HG03139 (cell line): ENCODE measurements around the gene TMEM214.

Experiments
- ATAC-seq: cut with Tn5 transposase; IDR thresholded peaks from one replicate; pipeline ENCODE4 v1.9.1; 2021; ENCODE audit not compliant: unreplicated experiment

TMEM214 gene

DNA sequence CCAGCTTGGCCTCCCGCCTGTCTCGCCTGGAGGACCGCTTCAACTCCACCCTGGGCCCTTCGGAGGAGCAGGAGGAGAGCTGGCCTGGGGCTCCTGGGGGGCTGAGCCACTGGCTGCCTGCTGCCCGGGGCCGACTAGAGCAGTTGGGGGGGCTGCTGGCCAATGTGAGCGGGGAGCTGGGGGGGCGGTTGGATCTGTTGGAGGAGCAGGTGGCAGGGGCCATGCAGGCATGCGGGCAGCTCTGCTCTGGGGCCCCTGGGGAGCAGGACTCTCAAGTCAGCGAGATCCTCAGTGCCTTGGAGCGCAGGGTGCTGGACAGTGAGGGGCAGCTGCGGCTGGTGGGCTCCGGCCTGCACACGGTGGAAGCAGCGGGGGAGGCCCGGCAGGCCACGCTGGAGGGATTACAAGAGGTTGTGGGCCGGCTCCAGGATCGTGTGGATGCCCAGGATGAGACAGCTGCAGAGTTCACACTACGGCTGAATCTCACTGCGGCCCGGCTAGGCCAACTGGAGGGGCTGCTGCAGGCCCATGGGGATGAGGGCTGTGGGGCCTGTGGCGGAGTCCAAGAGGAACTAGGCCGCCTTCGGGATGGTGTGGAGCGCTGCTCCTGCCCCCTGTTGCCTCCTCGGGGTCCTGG lies 50.1 kb downstream of the TMEM214 start:
- ATAC-seq: no peak

DNA sequence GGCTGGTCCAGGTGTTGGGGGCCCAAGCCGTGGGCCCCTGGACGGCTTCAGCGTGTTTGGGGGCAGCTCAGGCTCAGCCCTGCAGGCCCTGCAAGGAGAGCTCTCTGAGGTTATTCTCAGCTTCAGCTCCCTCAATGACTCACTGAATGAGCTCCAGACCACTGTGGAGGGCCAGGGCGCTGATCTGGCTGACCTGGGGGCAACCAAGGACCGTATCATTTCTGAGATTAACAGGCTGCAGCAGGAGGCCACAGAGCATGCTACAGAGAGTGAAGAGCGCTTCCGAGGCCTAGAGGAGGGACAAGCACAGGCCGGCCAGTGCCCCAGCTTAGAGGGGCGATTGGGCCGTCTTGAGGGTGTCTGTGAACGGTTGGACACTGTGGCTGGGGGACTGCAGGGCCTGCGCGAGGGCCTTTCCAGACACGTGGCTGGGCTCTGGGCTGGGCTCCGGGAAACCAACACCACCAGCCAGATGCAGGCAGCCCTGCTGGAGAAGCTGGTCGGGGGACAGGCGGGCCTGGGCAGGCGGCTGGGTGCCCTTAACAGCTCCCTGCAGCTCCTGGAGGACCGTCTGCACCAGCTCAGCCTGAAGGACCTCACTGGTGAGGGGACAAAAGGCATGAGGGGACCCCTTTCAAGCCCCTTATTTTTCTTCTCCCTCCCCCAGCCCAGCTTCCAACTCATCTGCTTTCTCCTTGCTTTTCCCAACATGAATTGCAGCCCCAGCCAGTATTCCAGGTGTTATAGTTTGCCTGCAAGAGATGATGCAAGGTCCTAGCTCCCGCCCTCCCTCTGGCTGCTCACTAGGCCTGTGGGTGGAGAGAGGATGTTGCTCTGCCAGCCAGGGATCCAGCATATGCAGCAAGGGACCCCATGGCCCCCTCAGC lies 50.9 kb downstream of the TMEM214 start:
- ATAC-seq: no peak

DNA sequence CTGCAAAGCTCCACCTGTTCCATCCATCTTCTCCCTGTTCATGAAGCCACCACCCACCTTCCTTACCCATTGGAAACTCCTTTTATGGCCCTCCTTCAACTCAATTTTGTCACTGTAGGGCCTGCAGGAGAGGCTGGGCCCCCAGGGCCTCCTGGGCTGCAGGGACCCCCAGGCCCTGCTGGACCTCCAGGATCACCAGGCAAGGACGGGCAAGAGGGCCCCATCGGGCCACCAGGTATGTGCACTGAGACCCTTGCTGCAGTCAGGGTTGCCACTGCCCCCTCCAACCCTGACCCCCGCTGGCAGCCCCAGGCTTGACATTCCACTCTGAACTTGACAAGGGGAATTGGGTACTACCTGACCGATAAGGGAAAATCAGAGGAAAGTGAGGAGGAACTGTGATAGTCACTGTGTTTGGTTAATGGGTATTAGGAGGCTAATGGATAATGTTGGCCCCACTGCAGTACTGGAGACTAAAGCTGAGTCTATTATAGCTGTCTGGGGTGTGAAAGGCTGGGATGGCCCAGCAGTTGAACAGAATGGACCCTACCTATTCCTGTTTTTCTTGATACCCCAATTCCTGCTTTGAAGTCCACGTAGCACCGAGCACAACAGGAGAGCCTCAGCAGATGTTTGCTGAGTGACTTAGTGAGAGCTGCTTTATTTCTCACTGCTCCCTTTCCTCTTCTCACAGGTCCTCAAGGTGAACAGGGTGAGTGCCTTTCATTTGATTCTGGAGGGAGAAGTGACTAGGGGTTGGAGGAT lies 51.7 kb downstream of the TMEM214 start:
- no peak for ATAC-seq

DNA sequence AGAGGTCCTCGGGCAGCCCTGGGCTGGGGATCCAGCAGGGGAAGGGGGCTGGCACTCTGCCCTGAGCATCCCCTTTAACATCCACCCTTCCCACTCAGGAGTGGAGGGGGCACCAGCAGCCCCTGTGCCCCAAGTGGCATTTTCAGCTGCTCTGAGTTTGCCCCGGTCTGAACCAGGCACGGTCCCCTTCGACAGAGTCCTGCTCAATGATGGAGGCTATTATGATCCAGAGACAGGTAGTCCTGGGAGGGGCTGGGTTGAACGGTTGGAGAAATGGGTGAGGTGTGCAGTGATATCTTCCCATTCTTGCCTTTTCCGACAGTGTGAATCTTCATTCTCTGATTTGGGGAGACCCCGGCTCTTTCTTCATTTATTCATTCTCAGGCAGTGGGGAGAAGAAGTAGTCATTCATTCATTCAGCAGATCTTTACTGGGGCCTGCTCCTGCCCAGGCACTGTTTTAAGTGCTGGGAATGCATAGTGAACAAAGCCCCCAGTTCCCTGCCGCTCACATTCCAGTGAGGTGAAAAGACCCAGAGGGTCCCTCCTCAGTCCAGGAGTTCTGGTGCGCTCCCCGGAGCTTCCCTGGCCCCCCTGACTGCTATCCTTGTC lies 52.4 kb downstream of the TMEM214 start:
- no peak for ATAC-seq

DNA sequence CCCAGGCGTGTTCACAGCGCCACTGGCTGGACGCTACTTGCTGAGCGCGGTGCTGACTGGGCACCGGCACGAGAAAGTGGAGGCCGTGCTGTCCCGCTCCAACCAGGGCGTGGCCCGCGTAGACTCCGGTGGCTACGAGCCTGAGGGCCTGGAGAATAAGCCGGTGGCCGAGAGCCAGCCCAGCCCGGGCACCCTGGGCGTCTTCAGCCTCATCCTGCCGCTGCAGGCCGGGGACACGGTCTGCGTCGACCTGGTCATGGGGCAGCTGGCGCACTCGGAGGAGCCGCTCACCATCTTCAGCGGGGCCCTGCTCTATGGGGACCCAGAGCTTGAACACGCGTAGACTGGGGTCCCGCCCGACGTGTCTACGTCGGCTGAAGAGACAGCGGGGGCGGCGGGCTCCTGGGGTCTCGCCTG lies 52.9 kb downstream of the TMEM214 start:
- ATAC-seq: peak; percentile 3

DNA sequence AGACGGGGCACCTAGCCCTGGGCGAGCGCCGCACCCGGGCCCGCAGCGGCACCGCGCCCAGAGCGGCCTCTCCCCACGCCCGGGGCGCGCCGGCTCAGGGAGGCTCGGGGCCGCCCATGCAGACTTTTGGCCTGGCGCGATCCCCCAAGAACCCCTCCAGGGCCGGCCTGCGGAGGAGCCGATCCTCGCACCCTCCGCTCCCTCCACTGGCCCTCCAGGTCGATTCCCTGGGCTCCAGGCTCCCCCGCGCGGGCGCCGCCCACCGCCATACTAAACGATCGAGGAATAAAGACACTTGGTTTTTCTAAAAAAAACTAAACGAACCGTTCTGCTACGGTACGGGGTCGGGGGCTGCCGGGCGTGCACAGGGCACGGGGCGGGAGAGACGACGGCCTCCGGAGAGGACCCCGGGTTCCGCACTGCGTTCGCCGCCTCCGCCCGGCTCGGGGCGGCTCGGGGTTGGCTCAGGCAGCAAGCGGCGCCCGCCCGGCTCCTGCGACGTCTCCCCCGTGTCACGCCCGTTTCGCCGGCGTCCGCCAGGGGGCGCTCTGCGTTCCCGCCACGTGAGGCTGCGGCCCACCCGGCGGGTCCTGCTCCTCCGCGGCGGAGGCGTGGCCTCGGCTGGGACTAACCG lies 53.4 kb downstream of the TMEM214 start:
- peak; percentile 80 for ATAC-seq

DNA sequence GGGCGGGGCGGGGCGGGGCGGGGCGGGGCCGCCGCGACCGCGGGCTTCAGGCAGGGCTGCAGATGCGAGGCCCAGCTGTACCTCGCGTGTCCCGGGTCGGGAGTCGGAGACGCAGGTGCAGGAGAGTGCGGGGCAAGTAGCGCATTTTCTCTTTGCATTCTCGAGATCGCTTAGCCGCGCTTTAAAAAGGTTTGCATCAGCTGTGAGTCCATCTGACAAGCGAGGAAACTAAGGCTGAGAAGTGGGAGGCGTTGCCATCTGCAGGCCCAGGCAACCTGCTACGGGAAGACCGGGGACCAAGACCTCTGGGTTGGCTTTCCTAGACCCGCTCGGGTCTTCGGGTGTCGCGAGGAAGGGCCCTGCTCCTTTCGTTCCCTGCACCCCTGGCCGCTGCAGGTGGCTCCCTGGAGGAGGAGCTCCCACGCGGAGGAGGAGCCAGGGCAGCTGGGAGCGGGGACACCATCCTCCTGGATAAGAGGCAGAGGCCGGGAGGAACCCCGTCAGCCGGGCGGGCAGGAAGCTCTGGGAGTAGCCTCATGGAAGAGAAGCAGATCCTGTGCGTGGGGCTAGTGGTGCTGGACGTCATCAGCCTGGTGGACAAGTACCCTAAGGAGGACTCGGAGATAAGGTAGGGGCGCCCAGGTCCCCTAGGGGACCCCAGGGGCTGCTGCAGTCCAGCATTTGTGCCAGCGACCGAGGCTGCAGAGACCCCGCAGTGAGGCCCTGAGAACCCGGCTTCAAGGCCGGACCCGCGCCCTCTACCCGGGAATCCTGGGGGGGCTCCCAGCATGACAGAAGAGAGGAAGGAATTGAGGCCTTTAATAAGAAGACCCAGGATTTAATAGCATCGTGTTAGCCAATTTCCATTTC lies 54.2 kb downstream of the TMEM214 start, which contains the start of gene KHK:
KHK (plus strand) TSS at position 49 of the 870 bp plus-strand sequence; CDS start at position 537, 488 bp downstream.
- ATAC-seq: no peak

DNA sequence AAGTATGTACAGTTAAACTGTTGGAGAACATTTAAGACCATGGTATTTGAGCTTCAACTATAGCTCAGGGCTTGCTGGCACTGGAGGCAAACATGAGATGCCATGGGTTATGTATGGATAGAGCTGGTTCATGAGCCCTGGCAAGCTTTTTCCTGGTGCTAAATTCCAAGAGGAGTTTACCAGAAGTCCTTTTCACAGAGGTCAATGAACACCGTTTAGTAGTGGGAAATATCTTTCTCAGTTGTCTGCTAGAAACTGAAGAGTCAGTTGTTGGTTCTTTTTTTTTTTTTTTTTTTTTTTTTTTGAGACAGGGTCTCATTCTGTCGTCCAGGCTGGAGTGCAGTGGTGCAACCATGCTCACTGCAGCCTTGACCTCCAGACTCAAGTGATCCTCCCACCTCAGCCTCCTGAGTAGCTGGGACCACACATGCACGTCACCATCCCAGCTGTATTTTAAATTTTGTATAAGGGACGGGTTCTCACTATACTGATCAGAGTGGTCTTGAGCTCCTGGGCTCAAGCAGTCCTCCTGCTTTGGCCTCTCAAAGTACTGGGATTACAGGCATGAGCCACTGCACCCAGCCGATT lies 55.2 kb downstream of the TMEM214 start:
- ATAC-seq: no peak

DNA sequence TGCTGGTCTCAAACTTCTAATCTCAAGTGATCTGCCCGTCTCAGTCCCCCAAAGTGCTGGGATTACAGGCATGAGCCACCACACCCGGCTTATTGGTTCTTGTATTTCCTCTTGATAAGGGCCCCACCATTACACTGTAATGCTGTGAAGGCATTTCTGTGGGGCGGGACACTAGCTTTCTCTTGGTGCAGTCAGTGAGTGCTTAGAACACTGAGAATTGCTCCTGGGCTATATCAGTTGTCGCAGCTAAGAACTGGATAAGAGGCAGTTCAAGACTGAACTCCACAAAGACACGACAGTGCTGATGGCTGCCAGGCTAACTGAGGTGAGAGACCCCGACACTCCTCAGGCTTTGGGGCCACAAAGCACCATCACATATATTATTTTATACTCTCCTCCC lies 55.9 kb downstream of the TMEM214 start:
- no peak for ATAC-seq

DNA sequence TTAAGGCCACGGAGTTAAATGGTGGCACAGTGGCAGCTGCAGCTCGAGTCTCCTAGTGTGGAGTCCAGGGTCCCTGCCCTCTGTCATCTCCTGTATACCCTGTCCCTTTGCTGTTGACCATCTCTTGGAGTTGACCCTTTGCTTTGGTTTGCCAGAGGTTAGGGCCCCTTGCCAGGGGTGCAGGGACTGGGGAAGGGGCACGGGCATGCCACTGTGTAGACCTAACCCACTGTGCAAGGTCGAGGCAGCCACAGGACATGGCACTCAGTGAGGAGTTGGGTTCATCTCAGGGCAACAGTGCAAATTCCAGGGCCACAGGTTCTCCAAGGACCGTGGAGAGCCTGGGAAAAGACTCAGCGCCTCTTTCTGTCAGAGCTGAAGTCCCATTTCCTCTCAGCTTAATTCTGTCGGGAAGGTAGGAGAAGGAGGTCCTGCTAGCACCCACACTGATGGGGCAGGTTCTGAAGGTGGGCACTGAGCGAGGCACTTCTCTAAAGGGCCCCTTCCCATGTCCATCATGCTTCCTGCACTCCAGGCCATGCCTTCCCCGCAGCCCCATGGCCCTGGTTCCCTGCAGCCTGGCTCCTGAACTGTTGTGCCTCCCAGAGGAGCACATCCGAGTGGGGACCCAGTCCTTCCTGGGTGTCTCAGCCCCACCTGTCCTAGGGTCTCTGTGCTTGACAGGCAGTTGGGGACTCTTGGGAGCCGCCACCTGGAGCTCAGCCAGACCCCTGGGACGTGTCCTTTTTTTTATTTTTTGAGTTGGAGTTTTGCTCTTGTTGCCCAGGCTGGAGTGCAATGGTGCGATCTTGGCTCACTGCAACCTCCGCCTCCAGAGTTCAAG lies 56.6 kb downstream of the TMEM214 start:
- no peak for ATAC-seq
